Hematopoietic multipotent progenitor cell treated with erythropoietin and hydrocortisone succinate and interleukin-3 and kit ligand, for 4 days (in vitro differentiated cells): ENCODE data around the gene CDKN2D.
"Not testable (repeated sequence)": the region's sequence is repeated elsewhere in the genome, so short reads cannot be mapped to it uniquely, and the experiment has no call there.

Experiments used
- DNase-seq: peaks from one replicate; pipeline ENCODE4 v3.0.0-alpha.2; 2015

The CDKN2D gene

DNA sequence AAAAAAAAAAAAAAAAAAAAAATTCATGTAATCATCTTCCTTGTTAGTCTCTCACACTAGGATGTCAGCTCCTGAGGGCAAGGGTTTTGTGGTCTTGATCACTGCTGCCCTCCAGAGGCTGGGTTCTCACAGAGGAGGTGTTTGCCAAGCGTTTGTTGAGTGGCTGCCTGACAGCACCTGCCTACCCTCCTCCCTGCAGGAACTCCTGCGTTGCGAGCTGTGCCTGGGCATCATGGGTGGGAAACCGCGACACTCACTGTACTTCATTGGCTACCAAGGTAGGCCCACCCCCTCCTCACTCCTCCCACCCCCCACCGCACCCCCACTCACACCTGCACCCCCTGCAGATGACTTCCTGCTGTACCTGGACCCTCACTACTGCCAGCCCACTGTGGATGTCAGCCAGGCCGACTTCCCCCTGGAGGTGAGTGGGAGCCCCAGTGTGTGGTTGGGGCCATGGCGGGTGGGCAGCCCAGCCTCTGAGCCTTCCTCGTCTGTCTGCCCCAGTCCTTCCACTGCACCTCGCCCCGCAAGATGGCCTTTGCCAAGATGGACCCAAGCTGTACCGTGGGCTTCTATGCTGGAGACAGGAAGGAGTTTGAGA, 17.0 kb downstream of the CDKN2D start:
- peak; percentile 90 for DNase-seq

- not testable (repeated sequence) for DNase-seq
Measured at GRCh38 chr19:10551006-10551405, 17.8 kb downstream of the CDKN2D start.

DNA sequence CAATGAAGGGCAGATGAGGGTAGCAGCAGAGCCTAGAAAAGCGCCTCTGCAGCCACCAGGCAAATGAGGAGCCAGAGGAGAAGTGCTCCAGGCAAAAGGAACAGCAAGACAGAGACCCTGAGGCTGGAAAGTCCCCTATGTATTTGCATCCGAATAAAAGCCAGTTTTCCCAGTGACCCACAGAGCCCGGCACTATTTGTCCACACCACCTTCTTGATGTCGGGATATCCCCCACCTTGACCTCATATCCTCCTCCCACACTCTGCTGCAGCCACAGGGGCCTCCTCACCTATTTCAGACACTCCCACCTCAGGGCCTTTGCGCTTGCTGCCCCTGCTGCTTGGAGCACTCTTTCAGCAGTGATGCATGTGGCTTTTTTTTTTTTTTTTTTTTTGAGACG, 18.4 kb downstream of the CDKN2D start:
- no peak for DNase-seq

DNA sequence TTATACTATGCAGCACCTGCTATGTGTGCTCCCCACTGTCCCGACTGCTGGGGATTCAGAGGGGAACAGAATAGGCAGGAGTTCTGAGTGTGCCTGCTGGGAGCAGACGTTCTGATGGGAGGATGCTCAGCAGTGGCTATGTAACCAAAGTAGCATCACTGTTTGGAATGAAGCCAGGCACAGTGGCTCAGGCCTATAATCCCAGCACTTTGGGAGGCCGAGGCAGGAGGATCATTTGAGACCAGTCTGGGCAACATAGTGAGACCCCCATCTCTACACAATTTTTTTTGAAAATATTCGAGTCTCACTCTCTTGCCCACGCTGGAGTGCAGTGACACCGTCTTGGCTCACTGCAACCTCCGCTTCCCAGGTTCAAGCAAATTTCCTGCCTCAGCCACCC, 19.0 kb downstream of the CDKN2D start:
- no peak for DNase-seq

GRCh38 chr19:10548746-10549276, 20.0 kb downstream of the CDKN2D start:
- DNase-seq = no peak

DNA sequence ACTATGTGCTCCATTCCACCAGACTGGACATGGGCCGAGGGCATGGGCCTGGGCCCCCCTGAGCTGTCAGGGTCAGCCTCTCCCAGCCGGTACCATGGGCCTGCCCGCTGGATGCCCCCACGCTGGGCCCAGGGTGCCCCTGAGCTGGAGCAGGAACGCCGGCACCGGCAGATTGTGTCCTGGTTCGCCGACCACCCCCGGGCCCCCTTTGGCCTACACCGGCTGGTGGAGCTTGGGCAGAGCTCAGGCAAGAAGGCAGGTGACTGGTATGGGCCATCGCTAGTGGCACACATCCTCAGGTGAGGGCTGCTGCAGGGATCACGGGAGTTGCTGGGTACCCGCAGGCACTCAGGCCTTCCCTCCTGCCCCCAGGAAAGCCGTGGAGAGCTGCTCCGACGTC, 22.0 kb downstream of the CDKN2D start:
- DNase-seq = no peak

DNA sequence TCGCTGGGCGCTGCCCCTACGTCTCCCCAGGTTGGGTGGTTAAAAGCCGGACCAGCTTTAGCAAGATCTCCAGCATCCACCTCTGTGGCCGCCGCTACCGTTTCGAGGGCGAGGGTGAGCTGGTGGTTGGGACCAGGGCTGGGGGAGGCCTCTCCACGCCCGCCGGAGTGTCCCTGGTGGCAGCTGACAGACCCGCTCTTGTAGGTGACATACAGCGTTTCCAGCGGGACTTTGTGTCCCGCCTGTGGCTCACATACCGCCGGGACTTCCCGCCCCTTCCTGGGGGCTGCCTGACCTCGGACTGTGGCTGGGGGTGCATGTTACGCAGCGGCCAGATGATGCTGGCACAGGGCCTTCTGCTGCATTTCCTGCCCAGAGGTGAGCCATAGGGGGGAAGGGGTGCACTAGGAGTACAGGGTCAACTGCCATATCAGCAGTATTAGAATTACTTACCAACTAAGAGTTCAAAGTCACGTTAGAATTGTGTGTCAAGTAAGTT, 24.0 kb downstream of the CDKN2D start:
- DNase-seq = peak; percentile 41

DNA sequence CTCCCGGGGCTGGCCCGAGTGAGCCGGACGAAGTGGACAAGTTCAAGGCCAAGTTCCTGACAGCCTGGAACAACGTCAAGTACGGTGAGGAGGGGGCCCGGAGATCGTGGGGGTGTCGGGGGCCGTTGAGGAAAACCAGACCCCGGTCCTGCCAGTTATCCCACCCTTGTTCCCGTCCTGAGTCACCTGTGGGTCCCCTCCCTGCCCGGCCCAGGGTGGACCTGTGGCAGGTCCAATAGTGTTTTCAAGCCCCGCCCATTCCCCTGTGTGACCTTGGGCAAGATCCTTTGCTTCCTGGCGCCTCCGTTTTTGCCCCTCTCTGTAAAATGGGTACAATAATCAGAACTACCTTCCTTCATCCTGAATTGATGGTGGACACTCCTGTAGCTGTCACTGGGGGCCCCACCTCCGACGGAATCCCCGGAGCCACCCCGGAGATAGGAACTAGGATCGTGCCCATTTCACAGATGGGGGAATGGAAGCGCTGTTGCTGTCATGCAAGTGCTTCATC, 24.5 kb downstream of the CDKN2D start:
- DNase-seq = peak; percentile 63

- DNase-seq = peak; percentile 98
Measured at GRCh38 chr19:10543420-10544241, 25.1 kb downstream of the CDKN2D start, which contains the start of gene ATG4D. Gene ATG4D, plus strand, starts transcription at chr19:10543904. Its CDS starts 187 bp downstream, at chr19:10544091.

GRCh38 chr19:10543059-10543419, 25.7 kb downstream of the CDKN2D start:
- peak; percentile 43 for DNase-seq

- DNase-seq = peak; percentile 66
Measured at GRCh38 chr19:10539016-10539415, 29.8 kb downstream of the CDKN2D start.

DNA sequence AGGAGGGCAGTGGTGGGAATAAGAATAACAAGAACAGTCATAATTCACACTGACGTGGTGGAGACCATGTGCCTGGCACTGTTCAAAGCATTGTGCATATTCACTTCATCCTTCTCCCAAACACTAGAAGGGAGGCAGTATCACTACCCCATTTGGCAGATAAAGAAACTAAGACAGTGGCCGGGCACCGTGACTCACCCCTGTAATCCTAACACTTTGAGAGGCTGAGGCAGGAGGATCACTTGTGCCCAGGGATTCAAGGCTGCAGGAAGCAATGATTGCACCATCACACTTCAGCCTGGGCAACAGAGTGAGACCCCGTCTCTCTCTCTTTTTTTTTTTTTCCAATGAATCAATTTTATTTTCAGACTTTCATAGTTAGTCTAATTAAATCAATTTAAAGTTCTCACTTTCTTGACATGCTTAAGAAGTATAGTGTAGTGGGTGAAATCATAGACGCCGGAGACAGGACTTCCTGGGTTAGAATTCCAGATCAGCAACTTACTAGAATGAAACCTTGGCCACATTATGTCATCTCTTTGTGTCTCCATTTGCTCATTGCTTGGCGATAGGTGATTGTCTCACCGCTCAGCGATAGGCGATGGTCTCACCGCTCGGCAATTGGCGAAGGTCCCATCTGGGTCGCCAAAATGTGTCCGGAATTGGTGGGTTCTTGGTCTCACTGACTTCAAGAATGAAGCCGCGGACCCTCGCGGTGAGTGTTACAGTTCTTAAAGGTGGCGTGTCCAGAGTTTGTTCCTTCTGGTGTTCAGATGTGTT, 30.4 kb downstream of the CDKN2D start:
- DNase-seq = no peak

DNA sequence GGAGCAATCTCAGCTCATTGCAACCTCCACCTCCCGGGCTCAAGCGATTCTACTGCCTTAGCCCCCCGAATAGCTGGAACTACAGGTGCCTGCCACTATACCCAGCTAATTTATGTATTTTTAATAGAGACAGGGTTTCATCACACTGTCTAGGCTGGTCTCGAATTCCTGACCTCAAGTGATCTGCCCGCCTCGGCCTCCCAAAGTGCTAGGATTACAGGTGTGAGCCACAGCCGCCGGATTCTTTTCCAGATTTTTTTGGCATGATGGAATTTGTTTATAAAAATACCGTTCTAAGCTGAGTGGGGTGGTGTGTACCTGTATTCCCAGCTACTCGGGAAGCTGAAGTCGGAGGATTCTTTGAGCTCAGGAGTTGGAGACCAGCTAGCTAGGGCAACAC, 31.1 kb downstream of the CDKN2D start:
- DNase-seq = no peak

GRCh38 chr19:10535613-10536012, 33.2 kb downstream of the CDKN2D start:
- DNase-seq = no peak

DNA sequence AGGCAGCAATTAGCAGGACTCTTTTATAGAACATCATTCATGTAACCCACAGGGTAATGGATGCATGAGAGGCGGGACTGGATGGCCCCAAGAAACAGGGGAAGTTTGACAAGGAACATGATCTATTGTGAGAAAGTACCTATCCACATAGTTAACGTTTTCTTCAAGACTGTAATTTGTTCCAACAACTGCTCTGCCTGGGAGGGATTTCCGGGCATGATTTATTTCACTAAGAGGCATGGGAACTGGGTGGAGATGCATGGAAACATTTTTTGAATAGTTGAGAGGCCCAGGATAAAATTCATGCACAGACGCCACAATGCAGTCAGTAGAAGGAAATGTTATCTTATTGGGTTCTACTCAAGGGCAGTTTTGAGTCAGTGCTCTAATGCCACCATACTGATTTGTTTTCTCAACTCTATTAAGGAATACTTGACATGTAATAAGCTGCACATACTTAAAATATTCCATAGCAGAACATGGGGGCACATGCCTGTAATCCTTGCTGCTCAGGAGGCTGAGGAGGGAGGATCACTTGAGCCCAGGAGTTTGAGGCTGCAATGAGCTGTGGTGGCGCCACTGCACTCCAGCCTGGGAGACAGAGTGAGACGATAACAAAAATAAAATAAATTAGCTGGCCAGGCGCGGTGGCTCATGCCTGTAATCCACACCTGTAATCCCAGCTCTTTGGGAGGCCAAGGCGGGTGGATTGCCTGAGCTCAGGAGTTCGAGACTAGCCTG, 35.0 kb downstream of the CDKN2D start:
- no peak for DNase-seq

GRCh38 chr19:10532457-10532856, 36.3 kb downstream of the CDKN2D start:
- DNase-seq = no peak

DNA sequence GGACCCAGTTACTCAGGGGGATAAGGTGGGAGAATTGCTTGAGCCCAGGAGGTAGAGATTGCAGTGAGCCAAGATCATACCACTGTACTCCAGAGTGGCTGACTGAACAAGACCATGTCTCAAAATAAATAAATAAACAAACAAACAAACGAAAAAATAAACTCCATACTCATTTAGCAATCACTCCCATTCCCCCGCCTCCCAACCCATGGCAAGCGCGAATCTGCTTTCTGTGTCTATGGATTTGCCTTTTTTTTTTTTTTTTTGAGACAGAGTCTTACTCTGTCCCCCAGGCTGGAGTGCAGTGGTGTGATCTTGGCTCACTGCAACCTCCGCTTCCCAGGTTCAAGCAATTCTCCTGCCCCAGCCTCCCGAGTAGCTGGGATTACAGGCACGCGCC, 41.9 kb downstream of the CDKN2D start:
- DNase-seq = not testable (repeated sequence)

GRCh38 chr19:10525636-10526035, 43.1 kb downstream of the CDKN2D start:
- DNase-seq = no peak

GRCh38 chr19:10523135-10523636, 45.6 kb downstream of the CDKN2D start:
- no peak for DNase-seq

GRCh38 chr19:10521461-10522171, 47.2 kb downstream of the CDKN2D start:
- DNase-seq = no peak

DNA sequence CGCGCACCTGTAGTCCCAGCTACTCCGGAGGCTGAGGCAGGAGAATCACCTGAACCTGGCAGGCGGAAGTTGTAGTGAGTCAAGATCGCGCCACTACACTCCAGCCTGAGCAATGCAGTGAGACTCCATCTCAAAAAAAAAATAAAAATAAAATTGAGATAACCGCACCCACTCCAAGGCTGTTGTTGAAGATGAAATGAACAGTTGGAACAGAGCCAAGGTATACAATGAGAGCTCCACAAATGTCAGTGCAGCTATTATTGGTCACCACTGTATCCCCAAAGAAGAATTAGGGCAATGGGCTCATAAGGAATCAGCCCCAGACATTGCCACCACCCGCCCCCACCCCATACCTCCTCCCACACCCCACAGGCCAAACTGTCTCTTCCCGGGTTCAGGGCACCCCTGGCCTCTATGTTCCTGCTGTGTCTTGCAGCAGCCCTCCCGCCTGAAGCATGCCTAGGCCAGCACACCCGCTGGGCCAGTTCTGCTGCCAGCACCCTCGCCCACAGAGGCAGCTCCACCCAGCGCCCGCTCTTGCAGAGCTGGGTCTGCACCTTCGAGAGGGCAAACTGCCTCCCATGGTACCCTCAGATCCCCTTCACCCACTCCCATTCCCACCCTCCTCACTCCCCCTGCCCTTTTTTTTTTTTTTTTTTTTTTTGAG, 48.0 kb downstream of the CDKN2D start:
- no peak for DNase-seq
